ENCODE results near the gene RAB36. TPM values are rescaled to one million over a fixed set of nuclear protein-coding genes. Genes with fewer than 3 reads are reported as not detected.

The RAB36 gene
- total RNA-seq = 7.4 TPM

GRCh38 chr22:23144932-23145877 lies at the start of gene RAB36:
RAB36 (plus strand) TSS chr22:23145477; CDS start chr22:23146617, 1,140 bp downstream.

GRCh38 chr22:23180301-23180892 lies 35.1 kb downstream of the RAB36 start, which contains the start of gene BCR:
BCR (plus strand) TSS chr22:23180509; CDS start chr22:23180961, 452 bp downstream.

Small RNA genes within 50 kb of the gene (small RNA-seq; reads per million reads assigned to genes)
- gene BCRP8 = not detected
- gene RF00017 = not detected
- gene RF00066 = not detected

Other genes starting within 250 kb of the RAB36 start
- 120 TPM for gene GNAZ, start 75.0 kb upstream of the RAB36 start, total RNA-seq
- gene RSPH14, start 3.5 kb upstream of the RAB36 start, total RNA-seq = 6.9 TPM
- gene BCR, start 35.0 kb downstream of the RAB36 start, total RNA-seq = 48.0 TPM